ENCODE results near the gene ZNF74.
A peak's percentile ranks its signal among the peaks of the same experiment; 100 is the strongest.

ZNF74 gene

DNA sequence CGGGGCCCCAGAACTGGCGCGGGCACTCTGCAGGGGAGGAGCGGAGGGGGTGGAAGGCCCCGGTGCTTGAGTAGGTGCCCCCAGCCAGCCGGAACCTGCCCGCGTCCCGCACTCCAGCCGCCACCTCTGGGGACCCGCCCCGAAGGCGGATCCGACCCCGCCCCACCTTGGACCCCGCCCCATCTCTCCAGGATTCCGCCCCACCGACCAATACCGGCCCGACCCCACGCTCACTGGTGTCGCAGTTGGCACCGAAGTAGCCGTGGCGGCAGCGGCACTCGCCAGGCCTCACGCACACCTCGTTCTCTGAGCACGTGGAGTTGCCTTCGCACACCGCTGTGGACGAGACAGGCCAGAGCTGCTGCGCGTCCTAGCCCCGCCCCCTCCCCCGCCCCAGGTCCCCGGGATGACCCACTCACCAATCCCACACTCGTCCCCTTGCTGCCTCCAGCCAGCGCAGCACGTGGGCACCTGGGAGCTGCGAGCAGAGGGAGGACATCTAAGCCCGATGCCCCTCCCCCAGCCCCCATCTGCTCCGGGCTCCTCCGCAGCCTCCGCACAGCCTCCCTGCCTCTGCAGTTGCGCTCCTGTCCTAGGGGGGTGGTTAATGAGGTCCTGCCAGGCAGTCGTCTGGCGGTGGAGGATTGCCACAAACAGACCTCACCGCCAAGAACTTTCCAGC is 37.7 kb downstream of the ZNF74 start:
- Histone ChIP-seq H3K4me3 (ENCODE audit: low read length in 2 of 2) (peak overlapping the region; percentile 30 to 48), H3K9ac (ENCODE audit: low read depth in 1 of 2, low read length in 2 of 2) (no peak overlapping the region), H3K27me3 (ENCODE audit: control insufficient read depth in 2 of 2, insufficient read depth in 2 of 2, low read length in 2 of 2) (peaks cover 52 to 69% of the 10 kb centered on the region in 2 donors), H3K27ac (ENCODE audit: low read depth in 2 of 2, low read length in 2 of 2) (no peak overlapping the region), H3K9me3 (ENCODE audit: control insufficient read depth in 2 of 2, low read length in 2 of 2) (no peaks in the 10 kb centered on the region), H3K4me1 (ENCODE audit: control insufficient read depth in 2 of 2, insufficient read depth in 2 of 2, low read length in 2 of 2) (peaks cover 25 to 26% of the 10 kb centered on the region in 2 donors), H3K36me3 (ENCODE audit: control insufficient read depth in 2 of 2, insufficient read depth in 2 of 2, low read length in 2 of 2) (no peaks in the 10 kb centered on the region)

DNA sequence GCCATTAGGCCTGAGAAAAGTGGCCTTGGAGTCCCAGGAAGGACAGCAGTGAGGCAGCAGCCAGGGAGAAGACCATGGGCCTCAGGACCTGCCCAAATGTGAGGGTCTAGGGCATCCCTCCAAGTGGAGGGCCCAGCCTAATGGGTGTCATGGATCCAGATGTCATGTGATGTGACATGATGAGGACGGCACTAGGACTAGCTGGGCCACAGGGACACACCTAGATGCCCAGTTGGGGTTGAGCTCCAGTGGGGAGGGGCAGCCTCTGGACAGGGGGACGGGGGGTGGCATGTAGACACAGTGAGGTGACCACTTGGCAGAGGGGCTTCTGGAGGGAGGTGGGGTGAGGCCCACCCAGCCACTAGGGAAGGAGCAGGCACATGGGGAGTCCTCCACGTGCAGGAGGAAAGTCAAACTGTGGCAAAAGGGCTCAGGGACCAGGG is 38.3 kb downstream of the ZNF74 start:
- Histone ChIP-seq H3K9ac (ENCODE audit: low read depth in 1 of 2, low read length in 2 of 2) (no peak overlapping the region), H3K4me3 (ENCODE audit: low read length in 2 of 2) (no peak overlapping the region), H3K27ac (ENCODE audit: low read depth in 2 of 2, low read length in 2 of 2) (no peak overlapping the region), H3K9me3 (ENCODE audit: control insufficient read depth in 2 of 2, low read length in 2 of 2) (no peaks in the 10 kb centered on the region), H3K27me3 (ENCODE audit: control insufficient read depth in 2 of 2, insufficient read depth in 2 of 2, low read length in 2 of 2) (peaks cover 52 to 69% of the 10 kb centered on the region in 2 donors), H3K4me1 (ENCODE audit: control insufficient read depth in 2 of 2, insufficient read depth in 2 of 2, low read length in 2 of 2) (peaks cover 26 to 32% of the 10 kb centered on the region in 2 donors), H3K36me3 (ENCODE audit: control insufficient read depth in 2 of 2, insufficient read depth in 2 of 2, low read length in 2 of 2) (no peaks in the 10 kb centered on the region)

DNA sequence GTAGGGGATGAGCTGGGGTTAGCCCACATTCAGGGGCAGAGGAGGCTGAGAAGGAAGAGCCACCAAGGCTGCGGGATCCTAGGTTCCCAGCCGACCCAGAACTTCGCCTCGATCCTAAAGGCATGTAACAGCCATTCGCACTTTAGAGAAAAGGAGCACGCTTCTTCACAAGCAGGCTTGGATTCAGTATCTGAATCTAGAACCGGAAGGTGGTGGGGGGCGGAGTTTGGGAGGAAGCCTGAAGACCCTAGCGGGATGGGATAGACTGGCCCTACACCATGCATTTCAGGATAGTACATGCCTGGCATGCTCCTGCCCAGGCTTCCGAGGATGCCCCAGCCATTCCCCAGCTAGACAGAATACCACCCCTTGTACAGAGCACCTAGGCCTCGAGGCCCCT is 39.2 kb downstream of the ZNF74 start:
- Histone ChIP-seq H3K4me1 (ENCODE audit: control insufficient read depth in 2 of 2, insufficient read depth in 2 of 2, low read length in 2 of 2) (peaks cover 26 to 32% of the 10 kb centered on the region in 2 donors), H3K27ac (ENCODE audit: low read depth in 2 of 2, low read length in 2 of 2) (no peak overlapping the region), H3K4me3 (ENCODE audit: low read length in 2 of 2) (no peak overlapping the region), H3K9ac (ENCODE audit: low read depth in 1 of 2, low read length in 2 of 2) (no peak overlapping the region), H3K9me3 (ENCODE audit: control insufficient read depth in 2 of 2, low read length in 2 of 2) (no peaks in the 10 kb centered on the region), H3K27me3 (ENCODE audit: control insufficient read depth in 2 of 2, insufficient read depth in 2 of 2, low read length in 2 of 2) (peaks cover 51 to 65% of the 10 kb centered on the region in 2 donors), H3K36me3 (ENCODE audit: control insufficient read depth in 2 of 2, insufficient read depth in 2 of 2, low read length in 2 of 2) (no peaks in the 10 kb centered on the region)

DNA sequence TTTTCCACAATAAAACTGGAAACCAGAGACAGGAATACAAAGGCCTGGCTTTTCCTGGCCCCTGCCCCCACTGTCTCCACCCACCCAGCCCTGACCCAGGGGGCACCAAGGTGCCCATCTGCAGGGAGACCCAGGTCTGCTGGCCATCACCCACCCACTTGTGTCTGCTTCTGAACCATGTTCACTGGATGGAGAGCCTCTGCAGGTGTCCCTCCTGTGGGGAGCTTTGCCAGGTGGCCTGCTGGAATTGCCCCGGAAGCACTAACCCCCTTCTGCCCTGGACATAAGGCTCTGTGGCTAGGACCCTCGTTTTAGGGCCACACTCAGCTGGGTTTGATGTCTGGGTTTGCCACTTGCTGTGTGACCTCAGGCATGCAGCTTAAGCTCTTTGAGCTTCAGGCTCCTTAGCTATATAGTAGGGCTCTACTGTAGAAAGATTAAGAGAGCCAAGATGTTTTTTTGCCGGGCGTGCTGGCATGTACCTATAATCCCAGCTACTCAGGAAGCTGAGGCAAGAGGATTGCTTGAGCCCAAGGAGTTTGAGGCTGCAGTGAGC is 39.8 kb downstream of the ZNF74 start:
- Histone ChIP-seq H3K9me3 (ENCODE audit: control insufficient read depth in 2 of 2, low read length in 2 of 2) (no peaks in the 10 kb centered on the region), H3K27me3 (ENCODE audit: control insufficient read depth in 2 of 2, insufficient read depth in 2 of 2, low read length in 2 of 2) (peaks cover 53 to 66% of the 10 kb centered on the region in 2 donors), H3K27ac (ENCODE audit: low read depth in 2 of 2, low read length in 2 of 2) (no peak overlapping the region), H3K4me1 (ENCODE audit: control insufficient read depth in 2 of 2, insufficient read depth in 2 of 2, low read length in 2 of 2) (peaks cover 26 to 30% of the 10 kb centered on the region in 2 donors), H3K4me3 (ENCODE audit: low read length in 2 of 2) (no peak overlapping the region), H3K36me3 (ENCODE audit: control insufficient read depth in 2 of 2, insufficient read depth in 2 of 2, low read length in 2 of 2) (no peaks in the 10 kb centered on the region), H3K9ac (ENCODE audit: low read depth in 1 of 2, low read length in 2 of 2) (no peak overlapping the region)

DNA sequence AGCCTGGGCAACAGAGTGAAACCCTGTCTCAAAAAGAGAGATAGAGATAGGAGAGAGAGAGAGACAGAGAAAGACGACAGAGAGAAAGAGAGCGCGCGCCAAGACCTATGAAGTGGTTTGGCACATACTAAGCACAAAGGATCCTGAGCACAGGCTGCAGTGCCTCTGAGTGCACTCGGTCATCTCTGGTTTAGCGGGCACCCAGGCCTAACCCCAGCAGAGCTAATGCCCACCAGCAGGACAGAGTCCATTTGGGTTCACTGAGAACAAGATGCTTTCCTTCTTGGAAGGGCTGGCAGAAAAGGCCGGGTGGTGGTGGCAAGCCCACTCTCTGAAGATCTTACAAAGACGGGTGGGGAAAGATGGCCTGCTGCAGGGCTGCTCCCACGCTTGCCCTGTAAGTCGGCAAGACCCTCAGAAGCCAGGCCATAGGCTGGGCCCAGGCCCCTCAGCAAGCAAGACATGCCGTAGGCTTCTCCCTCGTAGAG is 40.4 kb downstream of the ZNF74 start:
- H3K4me1 ChIP-seq (ENCODE audit: control insufficient read depth in 2 of 2, insufficient read depth in 2 of 2, low read length in 2 of 2): peaks cover 23 to 27% of the 10 kb centered on the region in 2 donors
- H3K27me3 ChIP-seq (ENCODE audit: control insufficient read depth in 2 of 2, insufficient read depth in 2 of 2, low read length in 2 of 2): peaks cover 51 to 64% of the 10 kb centered on the region in 2 donors
- H3K4me3 ChIP-seq (ENCODE audit: low read length in 2 of 2): no peak overlapping the region

DNA sequence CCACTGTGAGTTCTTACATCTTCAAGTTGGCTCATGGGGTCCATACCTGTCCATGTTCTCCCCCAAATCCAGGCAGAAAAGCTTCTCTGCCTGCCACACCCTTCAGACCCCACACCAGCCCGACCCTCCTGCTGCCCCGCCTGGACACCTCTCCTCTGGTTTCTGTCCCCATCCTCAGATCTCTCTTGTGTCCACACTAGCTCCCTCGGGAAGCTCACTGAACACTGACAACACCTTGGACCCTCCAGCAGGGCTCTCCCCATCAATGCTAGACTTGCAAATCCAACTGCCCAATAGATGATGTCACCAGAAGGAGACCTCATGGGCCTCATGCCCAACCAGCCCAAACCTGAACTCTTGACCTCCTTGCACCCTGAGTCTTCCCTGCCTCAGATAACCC is 40.8 kb downstream of the ZNF74 start:
- Histone ChIP-seq H3K4me3 (ENCODE audit: low read length in 2 of 2) (no peak overlapping the region), H3K27ac (ENCODE audit: low read depth in 2 of 2, low read length in 2 of 2) (no peak overlapping the region), H3K9me3 (ENCODE audit: control insufficient read depth in 2 of 2, low read length in 2 of 2) (no peaks in the 10 kb centered on the region), H3K4me1 (ENCODE audit: control insufficient read depth in 2 of 2, insufficient read depth in 2 of 2, low read length in 2 of 2) (peaks cover 19 to 27% of the 10 kb centered on the region in 2 donors), H3K36me3 (ENCODE audit: control insufficient read depth in 2 of 2, insufficient read depth in 2 of 2, low read length in 2 of 2) (no peaks in the 10 kb centered on the region), H3K9ac (ENCODE audit: low read depth in 1 of 2, low read length in 2 of 2) (no peak overlapping the region), H3K27me3 (ENCODE audit: control insufficient read depth in 2 of 2, insufficient read depth in 2 of 2, low read length in 2 of 2) (peaks cover 51 to 60% of the 10 kb centered on the region in 2 donors)

More for the DNA sequence above, 40.4 kb downstream of the ZNF74 start:
- no peaks in the 10 kb centered on the region for H3K36me3 ChIP-seq (ENCODE audit: control insufficient read depth in 2 of 2, insufficient read depth in 2 of 2, low read length in 2 of 2)
- H3K9ac ChIP-seq (ENCODE audit: low read depth in 1 of 2, low read length in 2 of 2): no peak overlapping the region
- H3K27ac ChIP-seq (ENCODE audit: low read depth in 2 of 2, low read length in 2 of 2): no peak overlapping the region
- H3K9me3 ChIP-seq (ENCODE audit: control insufficient read depth in 2 of 2, low read length in 2 of 2): no peaks in the 10 kb centered on the region

DNA sequence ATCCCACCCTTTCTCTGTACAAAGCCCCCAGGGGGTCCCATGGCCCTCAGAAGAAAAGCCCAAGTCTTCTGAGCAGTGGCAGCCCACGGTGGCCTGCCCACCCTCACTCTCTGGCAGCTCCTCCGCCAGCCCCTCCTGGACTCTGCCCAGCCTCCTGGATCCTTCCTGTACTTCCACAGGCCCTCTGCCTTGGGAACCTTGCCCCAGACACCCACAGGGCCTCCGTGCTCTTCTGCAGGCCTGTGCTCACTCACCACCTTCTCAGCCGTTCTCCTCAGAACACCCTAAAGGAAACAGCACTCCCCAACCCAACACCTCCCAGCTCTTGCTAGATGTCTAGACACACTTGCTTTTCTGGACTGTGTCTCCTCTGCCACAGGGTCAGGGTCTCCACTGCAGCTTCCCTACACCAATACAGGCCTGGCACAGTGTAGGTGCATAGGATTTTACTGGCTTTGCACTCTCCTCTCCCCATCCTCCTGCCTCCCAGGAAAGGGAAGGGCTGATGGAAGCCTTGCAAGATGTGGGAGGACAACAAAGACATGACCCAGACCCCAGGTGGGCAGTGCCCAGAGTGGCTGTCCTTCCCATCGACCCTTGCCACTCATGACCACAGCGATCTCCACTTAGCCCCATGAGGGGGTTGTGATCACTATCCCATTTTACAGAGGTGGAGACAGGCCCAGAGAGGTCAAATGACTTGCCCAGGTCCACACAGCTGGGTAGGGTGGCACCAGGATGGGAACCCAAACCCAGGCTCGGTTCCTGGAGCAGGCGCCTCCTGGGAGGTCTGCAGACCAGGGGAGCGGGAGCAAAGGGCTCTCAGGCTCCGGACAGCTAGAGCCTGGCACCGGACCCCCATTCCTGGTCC is 41.7 kb downstream of the ZNF74 start:
- no peak overlapping the region for H3K27ac ChIP-seq (ENCODE audit: low read depth in 2 of 2, low read length in 2 of 2)
- peaks cover 10 to 19% of the 10 kb centered on the region in 2 donors for H3K4me1 ChIP-seq (ENCODE audit: control insufficient read depth in 2 of 2, insufficient read depth in 2 of 2, low read length in 2 of 2)
- H3K9me3 ChIP-seq (ENCODE audit: control insufficient read depth in 2 of 2, low read length in 2 of 2): no peaks in the 10 kb centered on the region
- peaks cover 42 to 51% of the 10 kb centered on the region in 2 donors for H3K27me3 ChIP-seq (ENCODE audit: control insufficient read depth in 2 of 2, insufficient read depth in 2 of 2, low read length in 2 of 2)
- peak overlapping the region in 1 of 2 donors; percentile 2 for H3K9ac ChIP-seq (ENCODE audit: low read depth in 1 of 2, low read length in 2 of 2)
- peak overlapping the region in 1 of 2 donors; percentile 48 for H3K4me3 ChIP-seq (ENCODE audit: low read length in 2 of 2)
- H3K36me3 ChIP-seq (ENCODE audit: control insufficient read depth in 2 of 2, insufficient read depth in 2 of 2, low read length in 2 of 2): no peaks in the 10 kb centered on the region

DNA sequence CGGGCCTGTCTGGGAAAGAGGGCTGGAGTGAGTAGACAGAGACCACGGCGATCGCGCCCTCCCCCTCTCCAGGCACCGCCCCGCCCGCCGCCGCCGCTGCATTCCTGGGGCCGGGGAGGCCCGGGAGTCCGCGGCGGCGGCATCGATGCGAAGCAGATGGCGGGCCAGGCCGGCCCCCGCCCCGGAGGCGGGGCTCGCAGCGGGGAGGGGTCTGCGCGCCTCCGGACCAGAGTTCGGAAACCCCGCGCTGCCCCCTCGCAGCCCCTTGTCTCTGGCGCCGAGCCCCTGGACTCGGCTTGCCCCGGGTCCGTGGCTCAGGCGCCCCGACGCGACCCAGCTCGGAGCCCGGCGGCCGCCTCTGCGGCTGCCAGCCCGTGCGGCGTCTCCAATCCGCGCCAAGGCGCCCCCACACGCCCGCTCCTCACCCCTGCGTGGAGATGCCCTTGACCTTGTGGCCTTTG is 42.4 kb downstream of the ZNF74 start:
- Histone ChIP-seq H3K4me3 (ENCODE audit: low read length in 2 of 2) (peak overlapping the region; percentile 59 to 71), H3K27ac (ENCODE audit: low read depth in 2 of 2, low read length in 2 of 2) (no peak overlapping the region), H3K9ac (ENCODE audit: low read depth in 1 of 2, low read length in 2 of 2) (peak overlapping the region in 1 of 2 donors; percentile 41), H3K36me3 (ENCODE audit: control insufficient read depth in 2 of 2, insufficient read depth in 2 of 2, low read length in 2 of 2) (no peaks in the 10 kb centered on the region), H3K4me1 (ENCODE audit: control insufficient read depth in 2 of 2, insufficient read depth in 2 of 2, low read length in 2 of 2) (peaks cover 3 to 12% of the 10 kb centered on the region in 2 donors), H3K9me3 (ENCODE audit: control insufficient read depth in 2 of 2, low read length in 2 of 2) (no peaks in the 10 kb centered on the region), H3K27me3 (ENCODE audit: control insufficient read depth in 2 of 2, insufficient read depth in 2 of 2, low read length in 2 of 2) (peaks cover 40 to 50% of the 10 kb centered on the region in 2 donors)

DNA sequence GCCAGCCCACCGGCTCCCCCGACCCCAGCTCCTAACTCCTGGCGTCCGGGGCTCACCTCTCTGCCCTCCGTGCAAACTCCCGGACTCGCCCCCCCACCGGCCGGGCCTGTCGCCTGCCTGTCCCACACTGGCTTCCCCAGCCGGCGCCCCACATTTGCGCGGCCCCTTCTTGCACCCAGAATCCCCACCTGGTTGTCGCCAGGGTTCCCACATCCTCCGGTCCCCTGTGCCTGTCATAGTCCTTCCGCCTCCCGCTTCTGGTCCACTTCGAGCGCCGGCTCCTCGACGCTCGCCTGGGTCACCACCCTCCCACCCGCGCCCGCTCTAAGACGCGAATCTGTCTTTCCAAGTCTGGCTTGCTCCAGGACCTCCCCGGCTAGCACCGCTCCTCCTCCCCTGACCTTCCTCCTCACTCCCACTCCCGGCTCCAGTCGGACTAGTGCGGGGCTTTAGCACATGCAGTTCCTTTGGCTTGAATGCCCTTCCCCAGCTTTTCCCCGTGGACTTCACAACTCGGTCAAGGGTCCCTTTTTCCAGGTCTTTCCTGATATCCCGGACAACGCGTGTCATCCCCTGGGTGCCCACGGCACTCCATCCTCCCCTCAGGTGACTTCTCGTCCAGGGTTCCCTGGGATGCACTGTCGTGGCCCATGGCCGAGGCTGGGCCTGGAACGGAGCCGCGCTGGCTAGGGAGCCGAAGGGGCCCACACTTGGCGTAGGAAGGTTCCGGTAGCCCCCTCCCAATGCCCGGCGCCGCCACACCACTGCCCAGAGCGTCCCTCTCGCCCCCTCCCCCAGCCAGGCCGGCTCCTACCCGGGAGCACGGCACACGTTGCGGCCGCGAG is 43.0 kb downstream of the ZNF74 start:
- H3K9ac ChIP-seq (ENCODE audit: low read depth in 1 of 2, low read length in 2 of 2): peak overlapping the region; percentile 32 to 41
- H3K4me1 ChIP-seq (ENCODE audit: control insufficient read depth in 2 of 2, insufficient read depth in 2 of 2, low read length in 2 of 2): peaks cover 3 to 11% of the 10 kb centered on the region in 2 donors
- H3K27me3 ChIP-seq (ENCODE audit: control insufficient read depth in 2 of 2, insufficient read depth in 2 of 2, low read length in 2 of 2): peaks cover 38 to 46% of the 10 kb centered on the region in 2 donors

More for the DNA sequence above, 43.0 kb downstream of the ZNF74 start:
- Histone ChIP-seq H3K36me3 (ENCODE audit: control insufficient read depth in 2 of 2, insufficient read depth in 2 of 2, low read length in 2 of 2) (no peaks in the 10 kb centered on the region), H3K9me3 (ENCODE audit: control insufficient read depth in 2 of 2, low read length in 2 of 2) (no peaks in the 10 kb centered on the region), H3K4me3 (ENCODE audit: low read length in 2 of 2) (peak overlapping the region; percentile 59 to 71), H3K27ac (ENCODE audit: low read depth in 2 of 2, low read length in 2 of 2) (peak overlapping the region; percentile 26 to 52)

Data from mucosa of rectum (tissue), 2 donors.